UCSD-AML1 (cell line): ENCODE measurements around the gene CTSS.
"Not testable (repeated sequence)": the region's sequence is repeated elsewhere in the genome, so short reads cannot be mapped to it uniquely, and the experiment has no call there.

Experiments
- DNase-seq: peaks from one replicate; lab custom pipeline; 2025; ENCODE audit not compliant: unreplicated experiment; lab: John Stamatoyannopoulos, UW

Gene CTSS

GRCh38 chr1:150775931-150776505 lies 10.4 kb upstream of the CTSS start:
- not testable (repeated sequence) for DNase-seq

- no peak for DNase-seq
Measured at GRCh38 chr1:150775276-150775675, 9.7 kb upstream of the CTSS start.

GRCh38 chr1:150772326-150772725 lies 6.7 kb upstream of the CTSS start:
- DNase-seq, result no peak

- DNase-seq, result not testable (repeated sequence)
Measured at GRCh38 chr1:150767704-150768103, 2.1 kb upstream of the CTSS start.

- DNase-seq, result peak; percentile 38
Measured at GRCh38 chr1:150765977-150766301, 361 bp upstream of the CTSS start.

GRCh38 chr1:150764617-150765101 lies 919 bp downstream of the CTSS start:
- no peak for DNase-seq

GRCh38 chr1:150763018-150763417 lies 2.6 kb downstream of the CTSS start:
- no peak for DNase-seq

GRCh38 chr1:150762552-150762951 lies 3.0 kb downstream of the CTSS start:
- DNase-seq, result no peak

GRCh38 chr1:150761801-150762200 lies 3.8 kb downstream of the CTSS start:
- no peak for DNase-seq

- DNase-seq, result no peak
Measured at GRCh38 chr1:150760013-150760412, 5.6 kb downstream of the CTSS start.

- DNase-seq, result no peak
Measured at GRCh38 chr1:150753416-150753815, 12.2 kb downstream of the CTSS start.

- no peak for DNase-seq
Measured at GRCh38 chr1:150751443-150751842, 14.1 kb downstream of the CTSS start.

- no peak for DNase-seq
Measured at GRCh38 chr1:150749720-150750311, 15.8 kb downstream of the CTSS start.

GRCh38 chr1:150748878-150749719 lies 16.5 kb downstream of the CTSS start:
- no peak for DNase-seq

- DNase-seq, result no peak
Measured at GRCh38 chr1:150730130-150730721, 35.4 kb downstream of the CTSS start.

- no peak for DNase-seq
Measured at GRCh38 chr1:150724336-150724735, 41.2 kb downstream of the CTSS start.

GRCh38 chr1:150720703-150721102 lies 44.9 kb downstream of the CTSS start, which contains the start of gene HORMAD1:
TSS of gene HORMAD1 (minus strand) at chr1:150720895. CDS start at chr1:150719505, 1,390 bp downstream.
- no peak for DNase-seq

- no peak for DNase-seq
Measured at GRCh38 chr1:150720098-150720497, 45.5 kb downstream of the CTSS start.

- DNase-seq, result no peak
Measured at GRCh38 chr1:150718225-150718891, 47.2 kb downstream of the CTSS start.

- not testable (repeated sequence) for DNase-seq
Measured at GRCh38 chr1:150709031-150709430, 56.5 kb downstream of the CTSS start.

- DNase-seq, result no peak
Measured at GRCh38 chr1:150708595-150708994, 57.0 kb downstream of the CTSS start.
